HG02610 (cell line): Measurements from ENCODE around the gene NAB2.
"Not testable (repeated sequence)": the region's sequence is repeated elsewhere in the genome, so short reads cannot be mapped to it uniquely, and the experiment has no call there.

Experiments used
- ATAC-seq: cut with Tn5 transposase; IDR thresholded peaks from one replicate; pipeline ENCODE4 v1.9.1; 2021; ENCODE audit warnings: mild to moderate bottlenecking, moderate library complexity; ENCODE audit not compliant: unreplicated experiment

NAB2 gene

GRCh38 chr12:57110104-57111030 is 21.5 kb downstream of the NAB2 start:
- ATAC-seq = peak; percentile 65

- peak; percentile 57 for ATAC-seq
Observed at GRCh38 chr12:57111031-57111734, 22.3 kb downstream of the NAB2 start, which contains the start of gene STAT6. Gene STAT6, minus strand, starts transcription at chr12:57111362. Its CDS starts 3,084 bp downstream, at chr12:57108278.

- peak; percentile 48 for ATAC-seq
Observed at GRCh38 chr12:57112492-57113294, 23.8 kb downstream of the NAB2 start.

- no peak for ATAC-seq
Observed at GRCh38 chr12:57116580-57117281, 27.8 kb downstream of the NAB2 start.

GRCh38 chr12:57118711-57119271 is 29.9 kb downstream of the NAB2 start:
- ATAC-seq = no peak

- no peak for ATAC-seq
Observed at GRCh38 chr12:57119294-57120085, 30.6 kb downstream of the NAB2 start.

- not testable (repeated sequence) for ATAC-seq
Observed at GRCh38 chr12:57120718-57121117, 31.8 kb downstream of the NAB2 start.

GRCh38 chr12:57123813-57124212 is 34.9 kb downstream of the NAB2 start:
- no peak for ATAC-seq

GRCh38 chr12:57124261-57124877 is 35.5 kb downstream of the NAB2 start:
- peak; percentile 36 for ATAC-seq

GRCh38 chr12:57126061-57126460 is 37.1 kb downstream of the NAB2 start:
- ATAC-seq = no peak

GRCh38 chr12:57126561-57126960 is 37.6 kb downstream of the NAB2 start:
- no peak for ATAC-seq

- no peak for ATAC-seq
Observed at GRCh38 chr12:57127101-57127725, 38.3 kb downstream of the NAB2 start.

GRCh38 chr12:57127726-57128518 is 39.0 kb downstream of the NAB2 start, which contains the start of gene LRP1:
Gene LRP1, plus strand, starts transcription at chr12:57128483. Its CDS starts 482 bp downstream, at chr12:57128965.
- ATAC-seq = no peak

- ATAC-seq = no peak
Observed at GRCh38 chr12:57128519-57129247, 39.8 kb downstream of the NAB2 start.

- no peak for ATAC-seq
Observed at GRCh38 chr12:57129321-57129842, 40.5 kb downstream of the NAB2 start.

- no peak for ATAC-seq
Observed at GRCh38 chr12:57129889-57130288, 41.0 kb downstream of the NAB2 start.

GRCh38 chr12:57130941-57131340 is 42.0 kb downstream of the NAB2 start:
- ATAC-seq = no peak
